Cardiac muscle cell (in vitro differentiated cells and primary cell): ENCODE results near the gene PGF. TPM values are rescaled to one million over a fixed set of nuclear protein-coding genes. Genes with fewer than 3 reads are reported as not detected.

Source experiments
- DNase-seq, 2 donors: peaks; one replicate each; pipeline versions ENCODE4 v3.0.0 to v3.0.0-alpha.2; 2010 to 2017; ENCODE audit warnings: low read depth in 1 of 2, low spot score in 1 of 2
- H3K27ac ChIP-seq: fragments of 200-600 bp; sonication (generic); 2 replicates; pipeline ENCODE4 v1.5.1; 2016
- H3K27me3 ChIP-seq: fragments of 200-600 bp; sonication (generic); 2 replicates; pipeline ENCODE4 v1.6.0; 2016; ENCODE audit warnings: control low read depth
- H3K36me3 ChIP-seq: fragments of 200-600 bp; sonication (generic); 2 replicates; pipeline ENCODE4 v1.5.1; 2016; ENCODE audit warnings: control low read depth
- H3K4me1 ChIP-seq: fragments of 200-600 bp; sonication (generic); 2 replicates; pipeline ENCODE4 v1.8.1; 2017; ENCODE audit warnings: low read depth, mild to moderate bottlenecking, mixed run types
- H3K4me3 ChIP-seq: fragments of 200-600 bp; sonication (generic); 2 replicates; pipeline ENCODE4 v1.5.1; 2016; ENCODE audit warnings: mild to moderate bottlenecking
- H3K9me3 ChIP-seq: fragments of 200-600 bp; sonication (generic); 2 replicates; pipeline ENCODE4 v1.5.1; 2017; ENCODE audit warnings: low read depth, mild to moderate bottlenecking, control low read depth
- polyA plus RNA-seq: library from polyadenylated mRNA; unstranded; fragments of >200 nt; fragmentation: Nextera tagmentation; extraction: Ambion mirVana; gene quantifications from 2 replicates; pipeline ENCODE4 v1.2.1, GENCODE V29; 2016
- total RNA-seq: library from RNA; depleted of rRNA; stranded (reverse); fragments of >200 nt; gene quantifications from 2 replicates; pipeline ENCODE4 v1.2.3, GENCODE V29; 2016
- TF ChIP-seq, protein P1 (sequence below): IDR thresholded peaks from 2 replicates; pipeline ENCODE4 v1.5.1; 2012; ENCODE audit warnings: low read depth, mild to moderate bottlenecking, low read length

Gene PGF
- total and polyA plus RNA-seq, 2 experiments from 2014 or later, result 18.1 to 23.5 TPM

DNA sequence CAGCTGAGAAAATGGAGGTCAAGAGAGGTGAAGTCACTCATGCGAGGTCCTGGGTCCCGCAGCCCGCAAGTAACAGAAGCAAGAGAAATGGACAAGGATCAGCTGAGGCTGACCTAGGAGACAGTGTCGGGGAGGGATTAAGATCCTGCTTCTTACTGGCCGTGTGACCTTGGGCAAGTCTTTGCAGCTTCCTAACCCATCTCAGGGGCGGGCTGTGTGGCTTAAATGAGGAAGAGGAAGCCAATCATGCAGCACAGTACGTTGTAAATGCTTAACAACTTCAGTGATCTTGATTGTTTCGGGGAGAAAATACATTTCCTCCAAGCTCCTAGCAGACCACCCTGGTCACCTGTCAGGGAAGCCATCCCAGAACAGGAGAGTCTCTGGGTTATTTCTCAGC, 7.1 kb upstream of the PGF start:
- Histone ChIP-seq H3K9me3 (no peaks in the 10 kb centered on the region), H3K4me3 (no peak overlapping the region), H3K36me3 (no peaks in the 10 kb centered on the region), H3K27me3 (no peaks in the 10 kb centered on the region), H3K27ac (no peak overlapping the region), H3K4me1 (peaks cover 9% of the 10 kb centered on the region)
- no peak for DNase-seq
- TF ChIP-seq, protein P1, sequence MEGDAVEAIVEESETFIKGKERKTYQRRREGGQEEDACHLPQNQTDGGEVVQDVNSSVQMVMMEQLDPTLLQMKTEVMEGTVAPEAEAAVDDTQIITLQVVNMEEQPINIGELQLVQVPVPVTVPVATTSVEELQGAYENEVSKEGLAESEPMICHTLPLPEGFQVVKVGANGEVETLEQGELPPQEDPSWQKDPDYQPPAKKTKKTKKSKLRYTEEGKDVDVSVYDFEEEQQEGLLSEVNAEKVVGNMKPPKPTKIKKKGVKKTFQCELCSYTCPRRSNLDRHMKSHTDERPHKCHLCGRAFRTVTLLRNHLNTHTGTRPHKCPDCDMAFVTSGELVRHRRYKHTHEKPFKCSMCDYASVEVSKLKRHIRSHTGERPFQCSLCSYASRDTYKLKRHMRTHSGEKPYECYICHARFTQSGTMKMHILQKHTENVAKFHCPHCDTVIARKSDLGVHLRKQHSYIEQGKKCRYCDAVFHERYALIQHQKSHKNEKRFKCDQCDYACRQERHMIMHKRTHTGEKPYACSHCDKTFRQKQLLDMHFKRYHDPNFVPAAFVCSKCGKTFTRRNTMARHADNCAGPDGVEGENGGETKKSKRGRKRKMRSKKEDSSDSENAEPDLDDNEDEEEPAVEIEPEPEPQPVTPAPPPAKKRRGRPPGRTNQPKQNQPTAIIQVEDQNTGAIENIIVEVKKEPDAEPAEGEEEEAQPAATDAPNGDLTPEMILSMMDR, result no peak

DNA sequence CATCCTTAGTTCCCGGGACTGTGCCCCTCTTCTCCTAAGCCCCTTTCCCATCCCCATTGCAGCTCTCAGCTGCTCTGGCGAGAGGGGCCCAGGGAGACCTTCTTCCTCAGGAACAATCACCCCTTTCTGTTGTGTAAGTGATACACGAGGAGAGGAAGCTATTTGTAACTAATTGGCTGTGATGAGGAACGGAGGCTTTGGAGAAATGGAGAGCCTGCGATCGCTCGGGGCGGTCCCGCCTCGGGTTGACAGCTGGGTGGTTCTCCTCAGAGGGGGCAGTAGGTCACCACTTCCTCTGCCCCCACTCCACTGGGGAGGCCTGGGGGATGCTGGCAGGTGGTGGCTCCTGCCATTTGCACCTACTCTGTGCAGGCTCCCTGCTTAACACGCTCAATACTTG, 6.6 kb upstream of the PGF start:
- TF ChIP-seq, protein P1, result no peak
- no peaks in the 10 kb centered on the region for H3K9me3 ChIP-seq
- DNase-seq, result no peak
- no peaks in the 10 kb centered on the region for H3K36me3 ChIP-seq
- no peaks in the 10 kb centered on the region for H3K27me3 ChIP-seq
- no peak overlapping the region for H3K4me3 ChIP-seq
- no peak overlapping the region for H3K27ac ChIP-seq
- H3K4me1 ChIP-seq, result peaks cover 10% of the 10 kb centered on the region

DNA sequence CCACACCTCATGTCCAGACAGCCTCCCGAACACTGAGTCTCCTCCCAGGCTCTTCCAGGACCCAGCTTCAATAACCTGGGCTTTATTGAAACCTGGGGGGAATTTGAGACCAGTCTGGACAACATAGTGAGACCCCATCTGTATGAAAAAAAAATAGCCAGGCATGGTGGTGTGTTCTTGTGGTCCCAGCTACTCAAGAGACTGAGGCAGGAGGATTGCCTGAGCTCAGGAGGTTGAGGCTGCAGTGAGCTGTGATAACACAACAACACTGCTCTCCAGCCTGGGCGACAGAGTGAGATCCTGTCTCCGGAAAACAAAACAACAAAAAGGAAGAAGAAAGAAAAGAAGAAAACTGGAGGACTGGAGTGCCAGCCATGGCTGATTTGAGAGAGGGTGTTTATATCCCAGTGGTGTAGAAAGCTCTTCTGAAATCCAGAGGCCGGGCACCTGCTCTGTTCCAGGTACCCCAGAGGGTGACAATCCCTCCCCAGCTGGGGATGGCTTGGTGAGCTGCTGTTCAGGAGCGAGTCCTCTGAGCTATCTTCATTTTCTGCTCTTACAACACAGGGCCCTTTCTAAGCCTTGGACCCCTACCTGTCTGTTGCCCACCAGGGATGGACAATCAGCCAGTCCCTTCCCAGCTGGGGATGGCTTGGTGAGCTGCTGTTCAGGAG, 6.0 kb upstream of the PGF start:
- H3K9me3 ChIP-seq, result no peaks in the 10 kb centered on the region
- DNase-seq, result no peak
- TF ChIP-seq, protein P1, result no peak
- H3K36me3 ChIP-seq, result no peaks in the 10 kb centered on the region
- H3K4me3 ChIP-seq, result no peak overlapping the region
- H3K27me3 ChIP-seq, result no peaks in the 10 kb centered on the region
- peaks cover 16% of the 10 kb centered on the region for H3K4me1 ChIP-seq
- H3K27ac ChIP-seq, result no peak overlapping the region

DNA sequence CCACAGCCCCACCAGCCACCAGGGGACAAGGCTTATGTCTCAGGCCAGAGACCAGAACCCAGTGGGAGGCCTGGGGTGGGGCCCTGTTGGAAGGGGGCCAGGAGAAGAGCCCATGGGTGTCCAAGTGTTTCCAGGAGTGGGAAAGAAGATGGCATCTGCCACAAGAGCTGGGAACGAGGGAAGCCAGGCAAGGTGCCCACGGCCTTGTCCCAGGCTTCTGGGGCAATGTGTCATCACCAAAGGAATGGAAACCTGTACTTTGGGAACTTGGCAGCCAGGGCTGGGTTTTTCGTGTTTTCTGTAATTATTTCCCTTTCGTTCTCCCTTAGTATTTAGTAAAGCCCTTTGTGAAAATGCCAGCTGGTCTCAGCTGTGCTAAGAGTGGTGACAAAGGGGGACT, 5.3 kb upstream of the PGF start:
- H3K27me3 ChIP-seq, result no peaks in the 10 kb centered on the region
- no peak for DNase-seq
- no peak overlapping the region for H3K4me3 ChIP-seq
- no peaks in the 10 kb centered on the region for H3K9me3 ChIP-seq
- H3K36me3 ChIP-seq, result no peaks in the 10 kb centered on the region
- TF ChIP-seq, protein P1, result no peak
- H3K27ac ChIP-seq, result no peak overlapping the region
- H3K4me1 ChIP-seq, result peaks cover 23% of the 10 kb centered on the region

DNA sequence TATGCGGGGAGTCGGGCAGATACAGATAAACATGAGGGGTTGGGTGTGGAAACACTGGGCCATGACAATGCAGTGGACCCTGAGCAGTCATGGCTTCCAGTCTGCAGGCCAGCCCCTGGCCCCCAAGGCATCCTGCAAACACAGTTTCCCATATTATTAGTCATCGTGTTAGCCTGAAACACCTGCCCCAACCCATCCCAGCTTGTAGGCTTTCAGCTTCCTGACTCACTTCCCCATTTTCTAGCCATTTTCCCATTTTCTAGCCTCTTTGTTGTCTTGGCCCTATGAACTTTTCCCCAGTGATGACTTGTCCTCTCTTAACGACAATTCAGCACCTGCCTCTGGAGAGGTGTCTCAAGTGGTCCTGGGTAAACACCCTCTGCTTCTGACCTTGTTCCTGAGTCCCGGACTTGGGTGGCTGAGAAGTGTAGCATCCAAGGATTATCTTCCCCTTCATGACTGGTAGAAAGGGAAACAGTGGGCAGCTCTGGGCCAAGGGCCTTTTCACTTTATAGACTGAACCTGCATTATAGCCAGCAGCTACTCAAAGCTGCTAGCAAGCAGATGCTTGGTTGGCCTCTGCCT, 4.3 kb upstream of the PGF start:
- Histone ChIP-seq H3K4me1 (peaks cover 27% of the 10 kb centered on the region), H3K9me3 (no peaks in the 10 kb centered on the region), H3K36me3 (no peaks in the 10 kb centered on the region), H3K27ac (no peak overlapping the region), H3K27me3 (no peaks in the 10 kb centered on the region), H3K4me3 (no peak overlapping the region)
- TF ChIP-seq, protein P1, result no peak
- DNase-seq, result no peak
